Endothelial cell of umbilical vein (primary cell): ENCODE measurements around the gene ESRRA.

Experiments used
- JUN ChIP-seq: IDR thresholded peaks from 2 replicates; pipeline ENCODE4 v1.6.1; 2011; ENCODE audit warnings: borderline replicate concordance, low read depth; ENCODE audit not compliant: insufficient read length, insufficient read depth
- POLR2A ChIP-seq: IDR thresholded peaks from 2 replicates; pipeline ENCODE4 v1.6.1; 2012; ENCODE audit warnings: low read depth, mild to moderate bottlenecking, control low read depth, low read length
- TF ChIP-seq, protein P1 (sequence below), 2 donors: IDR thresholded peaks; 1 replicate in 1 of 2; 2 replicates in 1 of 2; pipeline ENCODE4 v1.5.1; 2011; ENCODE audit warnings: low read length in 2 of 2, mild to moderate bottlenecking in 2 of 2, moderate library complexity in 2 of 2, control low read depth in 1 of 2, inconsistent platforms in 1 of 2, low read depth in 1 of 2; ENCODE audit not compliant: insufficient read depth in 1 of 2; ENCODE audit errors: extremely low read depth in 1 of 2

DNA sequence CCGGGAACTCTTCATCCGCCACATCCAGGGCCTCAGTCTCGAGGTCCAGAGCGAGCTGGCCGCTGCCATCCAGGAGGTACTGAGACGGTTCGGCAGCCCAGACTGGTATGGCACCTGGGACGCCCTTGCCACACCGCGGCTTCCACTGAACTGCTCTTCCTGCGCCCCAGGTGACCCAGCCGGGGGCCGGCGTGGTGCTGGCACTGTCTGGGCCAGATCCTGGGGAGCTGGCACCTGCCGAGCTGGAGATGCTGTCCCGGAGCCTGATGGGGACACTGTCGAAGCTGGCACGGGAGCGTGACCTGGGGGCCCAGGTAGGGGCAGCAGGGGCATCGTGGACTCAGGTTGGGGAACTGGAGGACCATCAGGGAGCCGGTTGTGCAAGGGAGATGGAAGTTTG lies 36.1 kb downstream of the ESRRA start:
- TF ChIP-seq, protein P1, sequence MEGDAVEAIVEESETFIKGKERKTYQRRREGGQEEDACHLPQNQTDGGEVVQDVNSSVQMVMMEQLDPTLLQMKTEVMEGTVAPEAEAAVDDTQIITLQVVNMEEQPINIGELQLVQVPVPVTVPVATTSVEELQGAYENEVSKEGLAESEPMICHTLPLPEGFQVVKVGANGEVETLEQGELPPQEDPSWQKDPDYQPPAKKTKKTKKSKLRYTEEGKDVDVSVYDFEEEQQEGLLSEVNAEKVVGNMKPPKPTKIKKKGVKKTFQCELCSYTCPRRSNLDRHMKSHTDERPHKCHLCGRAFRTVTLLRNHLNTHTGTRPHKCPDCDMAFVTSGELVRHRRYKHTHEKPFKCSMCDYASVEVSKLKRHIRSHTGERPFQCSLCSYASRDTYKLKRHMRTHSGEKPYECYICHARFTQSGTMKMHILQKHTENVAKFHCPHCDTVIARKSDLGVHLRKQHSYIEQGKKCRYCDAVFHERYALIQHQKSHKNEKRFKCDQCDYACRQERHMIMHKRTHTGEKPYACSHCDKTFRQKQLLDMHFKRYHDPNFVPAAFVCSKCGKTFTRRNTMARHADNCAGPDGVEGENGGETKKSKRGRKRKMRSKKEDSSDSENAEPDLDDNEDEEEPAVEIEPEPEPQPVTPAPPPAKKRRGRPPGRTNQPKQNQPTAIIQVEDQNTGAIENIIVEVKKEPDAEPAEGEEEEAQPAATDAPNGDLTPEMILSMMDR (IDR thresholded peaks at IDR 0.05; ENCODE audit: extremely low read depth in 1 of 2, insufficient read depth in 1 of 2, low read depth in 1 of 2, low read length in 2 of 2) = no peak
- TF ChIP-seq JUN = no peak
- TF ChIP-seq POLR2A = no peak
